Measurements from ENCODE around the gene OSGIN1. TPM values are rescaled to one million over a fixed set of nuclear protein-coding genes. Genes with fewer than 3 reads are reported as not detected.

The OSGIN1 gene, protein sequence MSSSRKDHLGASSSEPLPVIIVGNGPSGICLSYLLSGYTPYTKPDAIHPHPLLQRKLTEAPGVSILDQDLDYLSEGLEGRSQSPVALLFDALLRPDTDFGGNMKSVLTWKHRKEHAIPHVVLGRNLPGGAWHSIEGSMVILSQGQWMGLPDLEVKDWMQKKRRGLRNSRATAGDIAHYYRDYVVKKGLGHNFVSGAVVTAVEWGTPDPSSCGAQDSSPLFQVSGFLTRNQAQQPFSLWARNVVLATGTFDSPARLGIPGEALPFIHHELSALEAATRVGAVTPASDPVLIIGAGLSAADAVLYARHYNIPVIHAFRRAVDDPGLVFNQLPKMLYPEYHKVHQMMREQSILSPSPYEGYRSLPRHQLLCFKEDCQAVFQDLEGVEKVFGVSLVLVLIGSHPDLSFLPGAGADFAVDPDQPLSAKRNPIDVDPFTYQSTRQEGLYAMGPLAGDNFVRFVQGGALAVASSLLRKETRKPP
- 1 to 10 TPM; 7.0 to 8.3 TPM for total RNA-seq
- long read RNA-seq, partial matches to known transcripts: 3 of 4 reads
- long read RNA-seq, other reads (novel, unspliced or antisense): 0 of 4 reads

- peak; percentile 92 to 94 for ATAC-seq
- DNase-seq: peak; percentile 95
- intact Hi-C loops (cut with DNase I): no loop called here
Observed at GRCh38 chr16:83952940-83953795, at the start of gene OSGIN1. Gene OSGIN1 (plus strand): TSS chr16:83953240. CDS start chr16:83957672, 4,432 bp downstream.

DNA sequence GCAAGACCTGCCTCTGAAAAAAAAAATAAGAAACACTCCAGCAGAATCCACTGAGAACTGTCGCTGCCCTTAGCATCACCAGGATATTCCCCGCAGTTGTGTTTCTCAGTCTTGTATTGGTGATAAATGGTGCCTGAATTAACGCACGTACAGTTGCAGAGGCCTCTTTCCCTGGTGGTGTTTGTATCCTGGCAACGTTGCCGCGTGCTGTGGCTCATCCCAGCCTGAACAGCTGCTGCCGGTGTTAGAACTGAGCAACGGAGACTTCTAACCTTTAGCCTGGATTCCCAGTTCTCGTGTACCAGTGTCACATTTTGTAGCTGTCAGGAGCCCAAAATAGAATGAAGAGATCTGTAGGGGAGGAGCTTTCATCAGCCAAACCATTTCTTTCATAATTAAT lies 49.3 kb upstream of the OSGIN1 start:
- peak; percentile 69 to 73 for ATAC-seq
- peak; percentile 75 for DNase-seq
- intact Hi-C loops (cut with DNase I): no loop called here

- DNase-seq (no peak), ATAC-seq (no peak)
- intact Hi-C loops (cut with DNase I): no loop called here
Observed at GRCh38 chr16:83906683-83907082, 46.4 kb upstream of the OSGIN1 start.

- intact Hi-C loops (cut with DNase I): no loop called here
- DNase-seq (no peak), ATAC-seq (no peak)
Observed at GRCh38 chr16:83907111-83907510, 45.9 kb upstream of the OSGIN1 start.

- ATAC-seq (no peak), DNase-seq (no peak)
- intact Hi-C loops (cut with DNase I): no loop called here
Observed at GRCh38 chr16:83907631-83908250, 45.3 kb upstream of the OSGIN1 start.

GRCh38 chr16:83908798-83909197 lies 44.2 kb upstream of the OSGIN1 start:
- intact Hi-C loops (cut with DNase I): no loop called here
- DNase-seq (no peak), ATAC-seq (no peak)

DNA sequence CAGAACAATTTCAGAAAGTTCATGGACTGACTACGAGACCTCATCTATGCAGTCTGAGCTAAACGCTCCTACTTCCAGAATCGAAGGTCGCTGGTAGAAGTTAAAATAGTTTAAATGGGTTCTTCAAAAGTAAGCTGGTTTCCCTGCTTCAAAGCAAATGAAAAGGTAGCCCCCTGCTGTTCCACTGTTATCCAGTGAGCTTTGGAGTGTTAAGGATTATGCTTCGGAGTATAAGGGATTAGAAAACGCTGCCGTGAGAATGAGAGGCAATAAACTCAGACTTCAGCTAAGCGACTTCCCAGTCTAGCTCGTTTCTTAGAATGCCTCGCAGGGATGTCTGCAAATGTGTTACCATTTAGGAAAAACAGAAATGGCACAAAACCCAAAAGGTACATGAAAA lies 41.8 kb upstream of the OSGIN1 start:
- ATAC-seq (no peak), DNase-seq (no peak)
- intact Hi-C loops (cut with DNase I): no loop called here

DNA sequence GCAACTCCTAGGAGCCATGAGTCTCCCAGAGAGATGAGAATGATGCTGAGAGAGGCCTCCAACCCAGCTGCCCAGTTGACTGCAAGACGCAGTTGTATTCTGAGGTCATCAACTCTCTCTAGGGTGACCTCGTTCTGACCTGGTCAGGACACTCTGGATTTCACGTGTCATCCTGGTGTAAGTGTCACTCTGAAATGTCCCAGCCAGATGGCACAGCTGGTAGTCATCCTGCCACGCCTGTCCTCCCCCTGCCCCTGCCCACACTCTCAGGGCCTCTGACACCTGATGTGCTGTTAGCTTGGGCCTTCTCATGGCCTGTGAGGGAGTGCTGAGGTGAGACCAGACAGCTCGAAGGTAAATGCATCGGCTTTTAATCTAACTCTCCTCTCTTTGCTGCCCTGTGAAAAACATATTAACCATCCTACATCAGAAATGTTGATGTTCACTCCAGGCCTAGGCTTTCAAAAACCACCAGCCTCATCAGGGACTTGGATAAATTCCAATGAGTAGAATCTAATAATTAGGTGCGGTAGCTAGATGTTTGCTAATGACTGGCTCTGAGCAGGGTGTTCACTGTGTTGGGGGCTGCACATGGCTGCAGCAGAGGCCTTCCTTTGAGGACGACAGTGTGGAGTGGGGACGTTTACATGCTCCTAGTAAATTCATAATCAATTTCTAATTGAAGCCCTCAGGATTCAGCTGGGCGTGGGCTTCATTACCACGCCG lies 40.4 kb upstream of the OSGIN1 start:
- ATAC-seq (peak; percentile 73 to 94), DNase-seq (no peak)
- intact Hi-C loops (cut with DNase I): no loop called here

DNA sequence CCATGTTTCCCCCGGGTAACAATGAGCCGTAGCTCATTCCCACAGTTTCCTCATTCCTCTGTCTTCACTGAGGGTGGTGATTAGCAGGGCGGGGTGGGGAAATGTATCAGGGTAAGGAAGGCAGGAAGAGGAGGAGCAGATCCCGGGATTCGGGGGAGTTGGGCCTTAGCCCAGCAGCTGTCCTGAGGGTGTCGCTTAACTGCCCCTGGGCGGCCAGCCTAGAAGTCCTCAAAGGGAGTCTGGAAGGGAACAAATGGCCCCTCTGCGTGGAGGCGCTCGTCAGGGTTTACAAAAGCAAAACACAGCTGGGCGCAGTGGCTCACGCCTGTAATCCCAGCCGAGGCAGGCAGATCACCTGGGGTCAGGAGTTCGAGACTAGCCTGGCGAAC lies 39.8 kb upstream of the OSGIN1 start:
- intact Hi-C loops (cut with DNase I): no loop called here
- peak; percentile 78 for DNase-seq
- ATAC-seq: peak; percentile 93 to 95

GRCh38 chr16:83914091-83914710 lies 38.8 kb upstream of the OSGIN1 start:
- intact Hi-C loops (cut with DNase I): no loop called here
- DNase-seq: no peak
- ATAC-seq: no peak

- ATAC-seq (no peak), DNase-seq (no peak)
- intact Hi-C loops (cut with DNase I): no loop called here
Observed at GRCh38 chr16:83915081-83915480, 38.0 kb upstream of the OSGIN1 start.

DNA sequence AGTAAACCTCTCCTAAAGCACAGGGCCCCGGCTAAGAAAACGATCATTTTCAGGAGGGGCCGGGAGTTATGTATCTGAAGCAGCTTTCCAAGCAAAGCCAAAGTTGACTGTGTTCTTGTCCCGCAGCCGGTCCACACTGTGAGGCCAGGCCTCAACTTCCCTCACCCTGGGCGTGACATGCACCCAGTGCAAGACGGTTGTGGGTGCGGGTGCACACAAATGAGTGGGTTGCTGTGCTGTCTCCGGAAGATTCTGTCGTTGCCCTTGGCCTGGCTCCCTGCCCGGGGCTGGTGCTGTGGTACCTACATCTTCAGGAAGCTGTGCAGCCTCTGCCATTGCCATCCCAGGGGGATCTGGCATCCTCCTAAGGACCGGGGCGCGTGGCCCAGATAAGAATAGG lies 37.5 kb upstream of the OSGIN1 start:
- DNase-seq (no peak), ATAC-seq (no peak)
- intact Hi-C loops (cut with DNase I): no loop called here

- no peak for ATAC-seq
- intact Hi-C loops (cut with DNase I): no loop called here
- no peak for DNase-seq
Observed at GRCh38 chr16:83917152-83918120, 35.6 kb upstream of the OSGIN1 start.

DNA sequence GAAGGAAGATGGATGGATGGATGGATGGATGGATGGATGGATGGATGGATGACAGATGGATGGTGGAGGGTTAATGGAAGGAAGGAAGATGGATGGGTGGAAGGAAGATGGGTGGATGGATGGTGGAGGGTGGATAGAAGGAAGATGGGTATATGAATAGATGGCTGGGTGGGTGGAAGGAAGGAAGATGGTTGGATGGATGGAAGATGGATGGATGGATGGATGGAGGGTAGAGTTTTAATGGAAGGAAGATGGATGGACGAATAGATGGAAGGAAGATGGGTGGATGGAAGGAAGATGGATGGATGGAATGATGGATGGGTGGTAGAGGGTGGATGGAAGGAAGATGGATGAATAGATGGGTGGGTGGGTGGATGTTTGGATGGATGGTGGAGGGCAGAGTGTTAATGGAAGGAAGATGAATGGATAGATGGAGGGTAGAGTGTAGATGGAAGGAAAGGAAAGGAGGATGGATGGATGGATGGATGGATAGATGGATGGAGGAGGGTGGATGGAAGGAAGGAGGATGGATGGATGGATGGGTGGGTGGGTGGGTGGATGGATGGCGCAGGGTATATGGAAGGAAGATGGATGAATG lies 32.0 kb upstream of the OSGIN1 start:
- ATAC-seq (no peak), DNase-seq (no peak)
- intact Hi-C loops (cut with DNase I): no loop called here

- intact Hi-C loops (cut with DNase I): no loop called here
- ATAC-seq (no peak), DNase-seq (no peak)
Observed at GRCh38 chr16:83923581-83924365, 29.3 kb upstream of the OSGIN1 start.

- DNase-seq (no peak), ATAC-seq (no peak)
- intact Hi-C loops (cut with DNase I): no loop called here
Observed at GRCh38 chr16:83924686-83925085, 28.4 kb upstream of the OSGIN1 start.
